ENCODE results near the gene INPP5D.
"Not testable (repeated sequence)": the region's sequence is repeated elsewhere in the genome, so short reads cannot be mapped to it uniquely, and the experiment has no call there.

DNA sequence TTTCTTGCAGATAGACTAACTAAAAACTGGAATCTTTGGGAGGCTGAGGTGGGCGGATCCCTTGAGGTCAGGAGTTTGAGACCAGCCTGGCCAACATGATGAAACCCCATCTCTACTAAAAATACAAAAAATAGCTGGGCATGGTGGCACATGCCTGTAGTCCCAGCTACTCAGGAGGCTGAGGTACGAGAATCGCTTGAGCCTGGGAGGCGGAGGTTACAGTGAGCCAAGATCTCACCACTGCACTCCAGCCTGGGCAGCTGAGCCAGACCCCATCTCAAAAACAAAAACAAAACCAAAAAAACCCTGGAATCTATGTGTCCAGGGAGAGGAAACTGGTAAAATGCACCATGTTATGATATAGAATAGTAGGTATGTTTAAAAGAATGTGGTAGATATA, 7.6 kb upstream of the INPP5D start:
- not testable (repeated sequence) for TF ChIP-seq CTCF (IDR thresholded peaks at IDR 0.05; ENCODE audit: low read depth, low read length, missing input control); GABPA (IDR thresholded peaks at IDR 0.05 in 1 of 2, conservative IDR thresholded peaks at IDR 0.05 in 1 of 2); TAF1 (conservative IDR thresholded peaks at IDR 0.05); YY1 (IDR thresholded peaks at IDR 0.05); HNF4G (IDR thresholded peaks at IDR 0.05); FOXA1 (IDR thresholded peaks at IDR 0.05); RAD21 (IDR thresholded peaks at IDR 0.05); ATF3 (IDR thresholded peaks at IDR 0.05); SP1 (IDR thresholded peaks at IDR 0.05); REST (IDR thresholded peaks at IDR 0.05)
- TF ChIP-seq, protein P1, sequence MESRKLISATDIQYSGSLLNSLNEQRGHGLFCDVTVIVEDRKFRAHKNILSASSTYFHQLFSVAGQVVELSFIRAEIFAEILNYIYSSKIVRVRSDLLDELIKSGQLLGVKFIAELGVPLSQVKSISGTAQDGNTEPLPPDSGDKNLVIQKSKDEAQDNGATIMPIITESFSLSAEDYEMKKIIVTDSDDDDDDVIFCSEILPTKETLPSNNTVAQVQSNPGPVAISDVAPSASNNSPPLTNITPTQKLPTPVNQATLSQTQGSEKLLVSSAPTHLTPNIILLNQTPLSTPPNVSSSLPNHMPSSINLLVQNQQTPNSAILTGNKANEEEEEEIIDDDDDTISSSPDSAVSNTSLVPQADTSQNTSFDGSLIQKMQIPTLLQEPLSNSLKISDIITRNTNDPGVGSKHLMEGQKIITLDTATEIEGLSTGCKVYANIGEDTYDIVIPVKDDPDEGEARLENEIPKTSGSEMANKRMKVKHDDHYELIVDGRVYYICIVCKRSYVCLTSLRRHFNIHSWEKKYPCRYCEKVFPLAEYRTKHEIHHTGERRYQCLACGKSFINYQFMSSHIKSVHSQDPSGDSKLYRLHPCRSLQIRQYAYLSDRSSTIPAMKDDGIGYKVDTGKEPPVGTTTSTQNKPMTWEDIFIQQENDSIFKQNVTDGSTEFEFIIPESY (IDR thresholded peaks at IDR 0.05): not testable (repeated sequence)
- TF ChIP-seq, protein P2, sequence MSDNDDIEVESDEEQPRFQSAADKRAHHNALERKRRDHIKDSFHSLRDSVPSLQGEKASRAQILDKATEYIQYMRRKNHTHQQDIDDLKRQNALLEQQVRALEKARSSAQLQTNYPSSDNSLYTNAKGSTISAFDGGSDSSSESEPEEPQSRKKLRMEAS (IDR thresholded peaks at IDR 0.05): not testable (repeated sequence)

All from liver (tissue), 3 donors.